Activated CD4-positive, alpha-beta memory T cell treated with anti-CD3 and anti-CD28 coated beads, Interleukin-2, amount 10 ng/mL, durations not matched to agents 7 days and 5 days (primary cell): ENCODE data around the gene SDK1. TPM values are rescaled to one million over a fixed set of nuclear protein-coding genes. Genes with fewer than 3 reads are reported as not detected.
"Not testable (repeated sequence)": the region's sequence is repeated elsewhere in the genome, so short reads cannot be mapped to it uniquely, and the experiment has no call there.

Experiments
- CTCF ChIA-PET: fragments of 350-600 bp; sonication (Branson Sonifier 250); formaldehyde crosslinking; loops from one replicate; lab custom pipeline; 2021; ENCODE audit warnings: antibody characterized with exemption, inconsistent platforms; lab: Charles Lee
- POLR2A ChIA-PET: fragments of 350-600 bp; sonication (Branson Sonifier 250); formaldehyde crosslinking; loops from one replicate; lab custom pipeline; 2021; ENCODE audit warnings: antibody characterized with exemption; lab: Charles Lee
- DNase-seq: peaks from one replicate; pipeline ENCODE4 v3.0.0-alpha.2; 2020
- H3K27ac Mint-ChIP-seq: one replicate; pipeline ENCODE4 v1.8.0; 2021; ENCODE audit warnings: mild to moderate bottlenecking, mixed read lengths
- H3K27me3 Mint-ChIP-seq: one replicate; pipeline ENCODE4 v1.8.0; 2021; ENCODE audit warnings: mixed read lengths
- H3K36me3 Mint-ChIP-seq: one replicate; pipeline ENCODE4 v1.8.0; 2021; ENCODE audit warnings: low read depth, mixed read lengths
- H3K4me1 Mint-ChIP-seq: one replicate; pipeline ENCODE4 v1.8.0; 2021; ENCODE audit warnings: mixed read lengths
- H3K4me3 Mint-ChIP-seq: one replicate; pipeline ENCODE4 v1.8.0; 2021; ENCODE audit warnings: mild to moderate bottlenecking, mixed read lengths
- H3K9me3 Mint-ChIP-seq: one replicate; pipeline ENCODE4 v1.8.0; 2021; ENCODE audit warnings: mixed read lengths
- total RNA-seq, 2 experiments: library from RNA; stranded (reverse); gene quantifications; one replicate each; pipeline ENCODE4 v1.2.3, GENCODE V29; 2021

Gene SDK1
- total RNA-seq, 2 experiments from 2014 or later: 0.03 to 0.05 TPM

DNA sequence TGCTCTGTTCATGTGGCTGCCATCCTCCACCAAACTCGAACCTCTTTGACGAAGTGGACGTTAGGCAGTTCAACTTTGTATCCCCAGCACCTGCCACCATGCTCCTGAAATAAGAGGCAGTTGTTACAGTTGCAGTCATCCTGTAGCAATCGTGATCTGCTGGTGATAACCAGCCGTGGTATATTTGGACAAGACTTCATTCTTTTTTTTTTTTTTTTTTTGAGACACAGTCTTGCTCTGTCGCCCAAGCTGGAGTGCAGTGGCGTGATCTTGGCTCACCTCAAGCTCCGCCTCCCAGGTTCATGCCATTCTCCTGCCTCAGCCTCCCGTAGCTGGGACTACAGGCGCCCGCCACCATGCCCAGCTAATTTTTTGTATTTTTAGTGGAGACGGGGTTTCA lies 640.7 kb downstream of the SDK1 start:
- H3K9me3 Mint-ChIP-seq, POLR2A ChIA-PET, H3K36me3 Mint-ChIP-seq, H3K27me3 Mint-ChIP-seq, CTCF ChIA-PET, DNase-seq, H3K27ac Mint-ChIP-seq, H3K4me3 Mint-ChIP-seq, H3K4me1 Mint-ChIP-seq: not testable (repeated sequence)

DNA sequence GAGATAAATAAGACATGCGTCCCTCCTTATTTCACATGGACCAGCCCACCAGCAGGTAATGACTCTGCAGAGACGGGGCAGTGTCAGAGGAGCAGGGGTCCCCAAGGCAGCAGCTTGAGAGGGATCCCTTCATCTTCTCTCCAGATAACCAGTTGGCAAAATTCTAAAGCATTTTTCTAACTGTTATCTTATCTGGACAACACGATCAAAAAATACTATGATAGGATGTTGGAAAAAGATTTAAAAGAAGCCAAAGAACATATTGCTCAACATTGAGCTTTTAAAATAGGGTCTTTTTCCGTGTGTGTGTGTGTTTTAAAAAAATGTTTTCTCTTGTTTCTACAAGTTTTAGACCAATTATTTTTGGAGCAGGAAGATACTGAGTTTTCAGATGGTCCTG lies 641.2 kb downstream of the SDK1 start:
- no peaks in the 10 kb centered on the region for H3K36me3 Mint-ChIP-seq
- H3K4me1 Mint-ChIP-seq: no peaks in the 10 kb centered on the region
- H3K9me3 Mint-ChIP-seq: no peaks in the 10 kb centered on the region
- DNase-seq: no peak
- POLR2A ChIA-PET: no interaction called here
- no peaks in the 10 kb centered on the region for H3K27me3 Mint-ChIP-seq
- H3K4me3 Mint-ChIP-seq: no peak overlapping the region
- CTCF ChIA-PET: no interaction called here
- no peak overlapping the region for H3K27ac Mint-ChIP-seq

- H3K4me1 Mint-ChIP-seq: no peaks in the 10 kb centered on the region
- no peak for DNase-seq
- no peak overlapping the region for H3K27ac Mint-ChIP-seq
- ChIA-PET POLR2A (no interaction called here), CTCF (no interaction called here)
- no peaks in the 10 kb centered on the region for H3K27me3 Mint-ChIP-seq
- H3K4me3 Mint-ChIP-seq: no peak overlapping the region
- H3K9me3 Mint-ChIP-seq: no peaks in the 10 kb centered on the region
- no peaks in the 10 kb centered on the region for H3K36me3 Mint-ChIP-seq
Measured at GRCh38 chr7:3942816-3943745, 642.0 kb downstream of the SDK1 start.

DNA sequence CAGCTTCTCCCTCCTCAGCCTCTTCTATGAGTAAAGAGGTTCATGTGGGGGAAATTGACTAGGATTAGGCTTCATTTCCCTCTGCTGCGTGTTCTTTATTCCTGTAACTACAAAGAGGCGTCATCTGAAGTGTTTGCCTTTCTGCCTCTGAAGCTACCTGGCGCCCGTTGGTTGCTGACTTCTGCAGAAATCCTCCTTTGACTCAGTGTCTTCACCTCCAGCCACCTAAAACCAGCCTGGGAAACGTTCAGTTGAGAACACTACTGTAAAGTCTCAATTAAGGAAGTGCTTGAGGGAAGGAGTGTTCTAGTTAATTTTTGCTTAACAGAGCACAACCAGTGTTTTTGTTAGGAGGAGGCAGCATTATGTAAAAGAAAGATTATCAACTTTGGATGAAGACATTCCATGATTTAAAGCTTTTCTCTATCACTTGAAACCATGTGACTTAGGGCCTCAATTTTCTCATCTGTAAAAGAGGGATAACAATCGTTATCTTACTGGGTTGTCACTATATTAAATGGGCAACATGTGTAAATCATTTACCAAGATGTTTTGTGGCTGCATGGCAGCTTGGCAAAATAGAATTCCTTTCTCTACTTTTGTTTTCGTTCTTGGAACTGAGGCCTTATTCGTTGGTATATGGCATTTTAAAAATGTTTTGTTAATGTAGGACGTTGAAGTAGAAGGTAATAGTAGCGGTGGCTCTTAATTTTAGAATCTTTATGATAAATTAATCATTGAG lies 642.9 kb downstream of the SDK1 start:
- Mint-ChIP-seq H3K27ac (no peak overlapping the region), H3K36me3 (no peaks in the 10 kb centered on the region), H3K27me3 (no peaks in the 10 kb centered on the region), H3K4me1 (no peaks in the 10 kb centered on the region), H3K9me3 (no peaks in the 10 kb centered on the region), H3K4me3 (no peak overlapping the region)
- DNase-seq: no peak
- CTCF ChIA-PET: no interaction called here
- POLR2A ChIA-PET: no interaction called here

GRCh38 chr7:3949242-3949640 lies 648.2 kb downstream of the SDK1 start:
- H3K4me3 Mint-ChIP-seq: no peak overlapping the region
- no peaks in the 10 kb centered on the region for H3K36me3 Mint-ChIP-seq
- H3K27ac Mint-ChIP-seq: no peak overlapping the region
- DNase-seq: no peak
- ChIA-PET POLR2A (no interaction called here), CTCF (no interaction called here)
- no peaks in the 10 kb centered on the region for H3K4me1 Mint-ChIP-seq
- no peaks in the 10 kb centered on the region for H3K27me3 Mint-ChIP-seq
- no peaks in the 10 kb centered on the region for H3K9me3 Mint-ChIP-seq

DNA sequence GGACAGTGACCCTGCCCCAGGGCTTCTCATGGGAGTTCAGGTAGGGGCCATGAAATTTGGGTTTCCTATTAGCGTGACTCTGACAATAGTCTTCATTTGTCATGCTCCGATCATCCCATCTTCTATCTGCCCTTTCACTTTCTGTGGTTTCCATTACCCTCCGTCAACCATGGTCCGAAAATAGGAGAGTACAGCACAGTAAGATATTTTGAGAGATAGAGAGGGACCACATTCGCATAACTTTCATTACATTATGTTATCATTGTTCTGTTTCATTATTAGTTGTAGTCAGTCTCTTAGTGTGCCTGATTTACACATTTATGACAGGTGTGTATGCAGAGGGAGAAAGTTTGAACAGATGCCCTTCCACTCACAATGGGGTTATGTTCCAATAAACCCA lies 649.2 kb downstream of the SDK1 start:
- no peaks in the 10 kb centered on the region for H3K27me3 Mint-ChIP-seq
- CTCF ChIA-PET: no interaction called here

GRCh38 chr7:3951316-3952055 lies 650.4 kb downstream of the SDK1 start:
- H3K4me1 Mint-ChIP-seq: no peaks in the 10 kb centered on the region
- no peaks in the 10 kb centered on the region for H3K36me3 Mint-ChIP-seq
- ChIA-PET POLR2A (no interaction called here), CTCF (no interaction called here)
- H3K27ac Mint-ChIP-seq: no peak overlapping the region
- H3K9me3 Mint-ChIP-seq: no peaks in the 10 kb centered on the region
- H3K27me3 Mint-ChIP-seq: no peaks in the 10 kb centered on the region
- no peak overlapping the region for H3K4me3 Mint-ChIP-seq
- DNase-seq: no peak

More for the DNA sequence above, 649.2 kb downstream of the SDK1 start:
- Mint-ChIP-seq H3K36me3 (no peaks in the 10 kb centered on the region), H3K4me1 (no peaks in the 10 kb centered on the region), H3K4me3 (no peak overlapping the region), H3K27ac (no peak overlapping the region), H3K9me3 (no peaks in the 10 kb centered on the region)
- no peak for DNase-seq
- POLR2A ChIA-PET: no interaction called here

- H3K27me3 Mint-ChIP-seq: no peaks in the 10 kb centered on the region
- no peaks in the 10 kb centered on the region for H3K9me3 Mint-ChIP-seq
- DNase-seq: no peak
- POLR2A ChIA-PET: no interaction called here
- no peaks in the 10 kb centered on the region for H3K36me3 Mint-ChIP-seq
- H3K4me3 Mint-ChIP-seq: no peak overlapping the region
- CTCF ChIA-PET: no interaction called here
- H3K27ac Mint-ChIP-seq: no peak overlapping the region
- no peaks in the 10 kb centered on the region for H3K4me1 Mint-ChIP-seq
Measured at GRCh38 chr7:3953133-3953532, 652.1 kb downstream of the SDK1 start.

GRCh38 chr7:3953946-3954345 lies 652.9 kb downstream of the SDK1 start:
- Mint-ChIP-seq H3K9me3 (no peaks in the 10 kb centered on the region), H3K27me3 (peaks cover 2% of the 10 kb centered on the region), H3K27ac (no peak overlapping the region), H3K4me1 (no peaks in the 10 kb centered on the region), H3K36me3 (no peaks in the 10 kb centered on the region), H3K4me3 (no peak overlapping the region)
- POLR2A ChIA-PET: no interaction called here
- no peak for DNase-seq
- CTCF ChIA-PET: no interaction called here

DNA sequence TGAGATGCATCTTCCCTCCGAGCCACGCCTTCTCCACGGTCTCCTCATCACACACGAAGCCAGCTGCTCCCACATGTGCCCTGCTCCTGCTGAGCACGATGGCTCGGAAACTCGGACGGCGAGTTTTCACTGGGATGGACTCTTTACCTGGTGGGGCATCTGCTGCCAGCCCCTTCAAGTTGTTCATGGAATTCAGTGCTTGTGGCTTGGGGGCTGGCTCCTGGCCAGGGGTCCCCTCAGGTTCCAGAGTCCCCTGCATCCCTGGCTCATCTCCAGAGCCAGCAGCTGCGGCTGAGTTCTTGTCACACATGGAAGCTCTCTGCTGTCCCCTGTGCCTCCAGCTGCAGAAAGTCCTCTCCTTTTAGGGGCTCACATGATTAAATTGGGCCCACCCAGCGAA lies 654.0 kb downstream of the SDK1 start:
- peaks cover 2% of the 10 kb centered on the region for H3K27me3 Mint-ChIP-seq
- no peaks in the 10 kb centered on the region for H3K9me3 Mint-ChIP-seq
- no peak for DNase-seq
- H3K27ac Mint-ChIP-seq: no peak overlapping the region
- H3K4me3 Mint-ChIP-seq: no peak overlapping the region
- POLR2A ChIA-PET: no interaction called here
- CTCF ChIA-PET: no interaction called here
- no peaks in the 10 kb centered on the region for H3K4me1 Mint-ChIP-seq
- no peaks in the 10 kb centered on the region for H3K36me3 Mint-ChIP-seq

DNA sequence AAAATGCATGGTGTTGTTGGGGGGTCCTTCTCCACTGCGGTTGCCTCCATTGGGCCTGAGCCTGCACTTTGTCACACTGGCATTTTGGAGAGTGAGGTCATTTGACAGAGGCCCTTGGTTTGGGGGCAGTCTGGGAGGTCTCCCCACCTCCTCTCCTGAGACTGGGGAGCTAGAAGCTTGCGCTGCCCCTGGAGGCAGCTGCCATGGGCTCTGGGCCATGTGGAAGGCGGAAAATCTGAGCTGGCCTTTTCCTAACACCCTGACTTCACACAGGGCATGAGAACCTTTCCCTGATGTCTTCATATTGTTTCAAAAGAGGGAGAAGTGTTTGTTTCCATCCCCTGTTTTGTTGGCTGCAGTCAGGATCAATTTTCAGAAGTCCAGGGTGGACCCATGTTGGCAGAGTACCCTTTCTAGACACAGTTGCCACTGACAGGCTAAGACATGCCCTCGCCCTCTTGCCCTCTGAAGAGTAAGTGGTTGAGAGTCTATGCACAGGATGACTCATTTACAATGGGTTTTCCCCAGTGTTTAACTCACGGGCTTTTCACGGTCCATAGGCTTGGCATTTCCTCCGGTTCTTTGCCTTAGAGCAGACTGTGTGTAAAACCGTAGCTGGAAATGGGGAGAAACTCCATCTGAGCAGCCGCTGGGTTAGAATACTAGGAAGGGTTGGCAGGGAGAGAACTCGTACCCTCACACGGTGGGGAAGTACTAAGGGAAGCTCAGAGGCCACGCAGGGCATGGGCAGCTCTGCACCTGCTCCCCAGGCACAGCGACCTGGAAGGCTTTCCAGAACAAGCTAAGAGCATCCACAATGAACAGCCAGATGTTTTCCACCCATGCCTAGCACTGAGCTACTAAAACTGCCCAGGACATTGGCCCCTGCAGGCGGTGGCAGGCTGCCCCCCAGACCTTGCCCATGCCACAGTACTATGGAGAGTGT lies 655.0 kb downstream of the SDK1 start:
- Mint-ChIP-seq H3K27ac (no peak overlapping the region), H3K9me3 (no peaks in the 10 kb centered on the region), H3K36me3 (no peaks in the 10 kb centered on the region), H3K4me1 (no peaks in the 10 kb centered on the region), H3K4me3 (no peak overlapping the region), H3K27me3 (peaks cover 2% of the 10 kb centered on the region)
- CTCF ChIA-PET: no interaction called here
- no peak for DNase-seq
- POLR2A ChIA-PET: no interaction called here

DNA sequence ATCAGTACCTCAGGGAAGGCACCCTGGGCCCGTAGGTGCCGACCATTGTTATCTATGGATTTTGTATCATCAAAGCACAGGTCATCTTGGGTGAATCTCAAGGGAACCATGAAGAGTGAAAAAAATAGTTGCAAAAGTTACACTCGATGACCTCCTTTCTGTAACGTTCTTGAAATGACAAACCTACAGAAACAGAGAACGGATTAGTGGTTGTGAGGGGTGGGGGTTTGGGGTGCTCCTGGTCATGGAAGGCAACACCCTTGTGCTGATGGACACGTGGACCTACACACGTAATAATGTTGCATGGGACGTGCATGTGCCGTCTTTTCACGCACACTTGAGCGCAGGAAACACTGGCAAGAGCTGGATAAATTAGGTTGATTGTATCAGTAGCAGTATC lies 655.9 kb downstream of the SDK1 start:
- Mint-ChIP-seq H3K36me3 (no peaks in the 10 kb centered on the region), H3K27me3 (peaks cover 2% of the 10 kb centered on the region), H3K27ac (no peak overlapping the region), H3K9me3 (no peaks in the 10 kb centered on the region), H3K4me1 (no peaks in the 10 kb centered on the region), H3K4me3 (no peak overlapping the region)
- POLR2A ChIA-PET: no interaction called here
- DNase-seq: no peak
- CTCF ChIA-PET: no interaction called here
